Ovary (tissue), 3 donors: Measurements from ENCODE around the gene RYR3.

Experiments used
- CTCF ChIP-seq, 3 donors: fragments of 450-650 bp in 2 of 3; fragments of 200-600 bp in 1 of 3; IDR thresholded peaks; one replicate each; pipeline versions ENCODE4 v1.5.1 to v1.8.0; 2016 to 2022; ENCODE audit warnings: antibody characterized with exemption in 3 of 3, mild to moderate bottlenecking in 1 of 3
- EP300 ChIP-seq: sonication (generic); formaldehyde crosslinking; IDR thresholded peaks from one replicate; pipeline ENCODE4 v1.6.1; 2017; ENCODE audit warnings: antibody characterized with exemption
- donor health status: DM: no; HTN: no; CAD: no.

- TF ChIP-seq EP300, result no peak
- TF ChIP-seq CTCF (IDR thresholded peaks at IDR 0.05), result no peak
Measured at GRCh38 chr15:33616475-33616874, 305.7 kb downstream of the RYR3 start.
